ENCODE measurements around the gene ATP11A.
"Not testable (repeated sequence)": the region's sequence is repeated elsewhere in the genome, so short reads cannot be mapped to it uniquely, and the experiment has no call there.

ATP11A gene

DNA sequence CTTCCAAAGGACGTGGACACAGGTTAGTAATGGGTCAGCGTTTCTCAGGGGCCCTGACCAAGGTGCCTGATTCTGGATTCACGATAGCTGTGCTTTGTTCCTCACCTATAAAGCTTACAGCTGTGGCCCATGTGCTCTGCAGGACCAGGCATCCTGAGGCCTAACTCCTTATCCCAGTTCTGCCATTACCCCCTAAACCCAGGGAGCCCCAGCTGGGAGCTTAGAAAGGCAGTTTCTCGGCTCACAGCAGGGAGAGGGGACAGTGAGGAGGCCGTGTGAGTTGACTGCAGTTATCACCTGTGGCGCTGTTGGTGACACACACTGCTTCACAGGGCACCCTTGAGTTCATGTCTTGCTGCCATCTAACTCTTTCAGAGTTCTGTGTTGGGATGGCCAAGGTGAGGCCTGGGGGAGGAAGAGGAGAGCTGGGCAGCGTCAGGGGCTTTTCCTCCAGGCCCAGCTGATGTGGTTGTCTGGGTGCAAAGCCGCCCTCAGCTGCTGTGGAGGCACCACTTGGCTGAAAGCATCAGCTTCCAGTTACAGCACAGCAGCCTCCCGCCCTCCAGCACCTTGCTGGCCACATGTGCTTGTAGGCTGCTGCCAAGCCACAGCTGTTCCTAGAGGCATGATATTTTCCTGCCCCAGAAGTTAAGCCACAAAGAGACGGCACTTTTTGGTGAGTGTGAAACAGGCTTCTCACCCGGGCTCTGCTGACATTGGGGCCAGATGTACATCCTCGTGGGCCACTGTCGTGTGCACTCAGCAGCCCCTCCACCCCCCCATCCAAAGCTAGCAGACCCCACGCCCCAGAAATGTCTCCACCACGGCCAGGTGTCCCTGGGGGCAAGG, 179.6 kb downstream of the ATP11A start:
- no peak for DNase-seq

GRCh38 chr13:112870051-112870331, 180.2 kb downstream of the ATP11A start:
- no peak for DNase-seq

DNA sequence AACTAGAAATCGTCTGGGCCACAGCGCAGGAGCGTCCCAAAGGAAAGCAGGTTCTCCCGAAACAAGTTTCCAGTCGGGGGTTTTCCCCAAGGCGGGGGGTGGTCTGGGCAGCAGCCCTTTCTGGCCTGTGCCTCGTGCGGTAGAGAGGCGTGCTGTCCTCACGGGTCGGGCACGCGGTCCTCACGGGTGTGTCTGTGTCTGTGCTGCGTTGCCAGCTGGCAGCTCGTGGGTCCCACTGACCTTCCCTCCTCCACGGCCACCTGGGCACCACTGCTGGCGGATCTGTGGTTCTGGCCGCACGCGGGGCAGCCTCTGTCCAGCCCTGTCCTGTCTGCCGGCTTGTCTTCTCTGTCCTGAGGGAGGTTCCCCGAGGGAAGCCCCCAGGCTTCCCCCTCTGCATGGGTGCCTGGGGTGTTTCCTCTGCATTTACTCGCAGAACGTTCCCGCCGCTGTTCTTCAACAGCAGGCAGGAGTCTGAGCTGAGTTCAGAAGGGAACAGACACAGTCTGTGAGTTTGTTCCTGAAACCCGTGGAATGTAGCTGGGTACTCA, 181.0 kb downstream of the ATP11A start:
- DNase-seq = no peak

DNA sequence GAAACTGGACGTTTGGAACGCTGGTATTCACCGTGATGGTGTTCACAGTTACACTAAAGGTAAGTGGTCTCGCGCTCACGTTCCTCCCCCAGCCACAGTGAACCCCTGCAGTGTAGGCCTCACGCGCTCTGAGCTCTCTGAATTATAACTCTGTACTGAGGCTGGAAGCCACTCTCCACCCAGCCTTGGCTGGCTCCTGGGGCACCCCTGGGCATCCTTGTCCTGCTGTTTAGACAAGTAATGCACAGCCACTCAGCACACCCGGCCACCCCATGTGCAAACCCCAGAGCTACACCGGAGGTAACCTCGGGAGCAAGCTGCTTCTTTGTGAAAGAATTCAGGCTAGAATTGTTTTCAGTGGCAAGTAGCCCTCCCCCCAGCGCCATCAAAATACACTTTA, 181.9 kb downstream of the ATP11A start:
- DNase-seq = no peak

DNA sequence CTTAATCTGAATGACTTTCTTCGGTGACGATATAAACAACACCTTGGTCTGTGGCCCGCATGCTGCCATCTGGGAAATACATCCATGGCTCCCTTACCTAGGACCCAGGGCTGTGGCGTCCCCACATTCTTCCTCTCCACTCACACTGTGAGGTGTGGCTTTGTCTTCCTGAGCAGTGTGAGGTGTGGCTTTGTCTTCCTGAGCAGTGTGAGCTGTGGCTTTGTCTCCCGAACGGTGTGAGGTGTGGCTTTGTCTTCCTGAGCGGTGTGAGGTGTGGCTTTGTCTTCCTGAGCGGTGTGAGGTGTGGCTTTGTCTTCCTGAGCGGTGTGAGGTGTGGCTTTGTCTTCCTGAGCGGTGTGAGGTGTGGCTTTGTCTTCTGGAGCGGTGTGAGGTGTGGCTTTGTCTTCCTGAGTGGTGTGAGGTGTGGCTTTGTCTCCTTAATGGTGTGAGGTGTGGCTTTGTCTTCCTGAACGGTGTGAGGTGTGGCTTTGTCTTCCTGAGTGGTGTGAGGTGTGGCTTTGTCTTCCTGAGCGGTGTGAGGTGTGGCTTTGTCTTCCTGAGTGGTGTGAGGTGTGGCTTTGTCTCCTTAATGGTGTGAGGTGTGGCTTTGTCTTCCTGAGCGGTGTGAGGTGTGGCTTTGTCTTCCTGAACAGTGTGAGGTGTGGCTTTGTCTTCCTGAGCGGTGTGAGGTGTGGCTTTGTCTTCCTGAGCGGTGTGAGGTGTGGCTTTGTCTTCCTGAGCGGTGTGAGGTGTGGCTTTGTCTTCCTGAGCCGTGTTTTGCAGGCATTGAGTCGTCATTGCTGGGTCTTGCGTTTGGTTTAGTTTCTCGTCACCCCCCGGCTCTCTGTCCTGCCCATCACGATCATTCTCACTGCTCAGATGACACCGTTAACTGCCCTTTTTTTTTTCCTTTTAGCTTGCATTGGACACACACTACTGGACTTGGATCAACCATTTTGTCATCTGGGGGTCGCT, 183.1 kb downstream of the ATP11A start:
- DNase-seq = not testable (repeated sequence)

DNA sequence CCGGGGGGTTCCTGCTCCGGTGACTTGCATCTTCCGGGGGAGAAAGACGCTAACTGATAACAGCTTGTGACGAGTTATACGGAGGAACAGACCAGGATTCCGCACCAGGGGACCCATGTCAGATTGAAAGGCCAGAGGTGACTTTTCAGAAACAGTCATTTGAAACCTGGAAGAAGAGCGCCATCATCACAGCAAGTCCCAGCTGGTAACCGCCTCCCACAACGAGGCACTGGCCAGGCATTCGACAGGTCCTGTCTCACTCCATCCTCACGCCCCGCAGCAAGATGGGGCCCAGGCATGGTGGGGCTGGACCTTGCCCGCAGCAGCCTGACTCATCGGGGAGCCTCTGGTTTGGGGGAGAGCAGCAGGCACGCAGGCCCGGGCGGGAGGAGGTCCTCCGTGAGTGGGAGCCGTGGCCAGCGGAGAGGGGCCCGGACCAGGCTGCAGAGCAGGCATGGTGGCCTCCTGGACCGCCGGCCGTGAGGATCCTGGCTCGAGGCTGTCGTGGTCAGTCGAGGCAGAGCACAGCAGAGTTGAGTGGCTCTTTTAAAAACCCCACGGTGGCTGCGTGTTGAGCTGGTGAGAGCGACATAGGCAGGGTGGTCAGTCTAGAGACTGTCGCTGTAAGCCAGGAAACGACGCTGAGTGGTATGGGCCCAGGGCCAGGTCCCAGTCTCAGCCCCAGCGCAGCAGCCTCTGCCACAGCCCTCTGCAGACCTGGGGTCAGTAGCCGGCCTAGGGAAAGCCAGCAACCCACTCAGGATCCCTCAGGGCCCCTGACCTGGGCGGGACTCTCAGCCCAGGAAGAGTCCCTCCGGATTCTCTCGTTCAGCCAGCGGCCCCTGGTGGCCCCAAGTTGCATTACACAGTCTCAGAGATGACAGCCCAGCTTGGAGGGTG, 184.3 kb downstream of the ATP11A start:
- peak; percentile 75 to 84 (median 81) for DNase-seq

GRCh38 chr13:112874751-112875300, 185.0 kb downstream of the ATP11A start:
- DNase-seq = no peak

DNA sequence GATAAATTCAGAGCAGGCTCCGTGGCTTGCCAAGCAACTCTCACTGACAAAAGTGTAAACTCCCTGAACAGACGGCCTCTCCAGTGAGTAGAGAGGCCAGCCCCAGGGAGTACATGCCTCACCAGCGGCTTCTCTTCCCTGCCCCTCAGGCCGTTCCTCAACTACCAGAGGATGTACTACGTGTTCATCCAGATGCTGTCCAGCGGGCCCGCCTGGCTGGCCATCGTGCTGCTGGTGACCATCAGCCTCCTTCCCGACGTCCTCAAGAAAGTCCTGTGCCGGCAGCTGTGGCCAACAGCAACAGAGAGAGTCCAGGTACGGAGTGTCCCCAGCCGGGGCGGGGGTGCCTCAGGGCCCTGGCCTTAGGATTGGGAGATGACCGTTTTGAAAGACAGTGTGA, 185.8 kb downstream of the ATP11A start:
- no peak for DNase-seq

DNA sequence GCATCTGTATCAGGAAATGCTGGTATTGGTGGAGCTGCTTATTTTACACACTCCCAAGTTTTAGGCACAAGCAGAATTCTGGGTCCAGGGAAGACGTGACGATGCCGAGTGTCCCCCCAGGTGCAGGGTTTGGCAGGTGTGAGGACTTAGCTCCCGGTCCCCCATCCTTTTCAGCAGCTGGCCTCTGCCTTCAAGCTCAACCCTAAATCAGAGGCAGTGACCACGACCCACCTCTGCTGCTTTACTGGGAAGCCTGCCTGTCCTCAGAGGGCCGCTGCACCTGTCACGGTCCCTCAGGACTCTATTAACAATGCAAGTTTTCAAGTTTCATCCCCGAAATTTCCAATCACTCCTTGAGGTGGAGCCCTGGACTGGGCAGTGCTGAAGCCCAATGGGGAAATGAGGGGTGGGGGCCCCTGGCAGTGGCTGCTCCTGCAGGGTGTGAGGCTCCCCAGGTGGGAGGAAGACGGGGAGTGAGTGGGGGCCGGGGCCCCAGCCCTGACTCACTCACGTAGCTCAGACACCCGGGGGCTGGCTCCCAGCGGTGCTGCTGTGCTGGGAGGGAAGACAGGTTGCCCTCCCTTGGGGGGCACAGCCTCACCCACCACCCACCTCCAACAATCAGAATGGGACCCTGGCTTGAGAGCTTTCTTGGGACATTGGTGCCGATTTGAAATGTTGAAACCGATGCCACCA, 186.6 kb downstream of the ATP11A start:
- DNase-seq = no peak

GRCh38 chr13:112877066-112877465, 187.2 kb downstream of the ATP11A start:
- DNase-seq = no peak

GRCh38 chr13:112877539-112877938, 187.7 kb downstream of the ATP11A start:
- DNase-seq = no peak

DNA sequence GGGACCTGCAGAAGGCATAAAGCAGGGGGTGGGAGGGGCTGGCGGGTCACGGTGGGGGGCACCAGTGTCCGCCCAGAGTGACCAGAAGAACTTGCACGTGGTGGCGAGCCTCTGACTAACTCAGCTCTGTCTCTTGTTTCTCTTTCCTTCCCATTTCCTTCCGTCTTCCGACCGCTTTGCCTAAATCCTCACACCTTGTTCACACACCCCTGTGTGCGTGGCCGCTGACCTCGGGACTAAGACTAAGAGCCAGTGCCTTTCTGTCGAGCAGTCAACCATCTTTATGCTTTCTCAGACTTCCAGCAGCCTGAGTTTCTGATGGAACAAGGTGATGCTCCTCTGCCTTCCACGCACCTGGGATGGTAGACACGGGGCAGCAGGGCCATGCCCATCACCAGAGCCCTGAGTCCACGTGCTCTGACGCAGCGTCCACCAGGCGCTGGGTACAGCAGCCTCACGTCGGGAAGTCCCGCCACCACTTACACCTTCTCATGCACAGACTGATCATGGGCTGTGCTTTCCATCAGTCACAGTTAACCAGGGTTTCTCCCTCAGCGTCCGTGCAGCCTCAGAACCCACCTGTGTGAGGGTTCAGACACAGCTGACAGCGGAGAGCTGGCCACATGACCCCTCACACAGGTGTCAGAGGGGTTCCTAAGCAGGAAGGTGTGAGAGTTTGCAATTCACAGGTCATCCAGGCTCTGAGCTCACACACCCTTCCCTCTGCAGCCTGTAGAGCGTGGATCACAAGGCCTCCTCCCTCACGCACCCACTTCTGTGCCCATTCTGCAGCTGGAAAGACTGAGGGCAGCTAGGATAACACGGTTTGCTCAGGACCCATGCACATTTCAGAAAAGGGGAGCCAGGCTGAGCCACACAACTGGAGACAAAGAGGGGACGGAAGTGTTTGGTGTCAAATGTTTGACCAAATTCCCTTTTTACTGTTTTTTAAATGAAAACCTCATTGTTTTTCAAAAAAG, 188.4 kb downstream of the ATP11A start:
- DNase-seq = no peak

DNA sequence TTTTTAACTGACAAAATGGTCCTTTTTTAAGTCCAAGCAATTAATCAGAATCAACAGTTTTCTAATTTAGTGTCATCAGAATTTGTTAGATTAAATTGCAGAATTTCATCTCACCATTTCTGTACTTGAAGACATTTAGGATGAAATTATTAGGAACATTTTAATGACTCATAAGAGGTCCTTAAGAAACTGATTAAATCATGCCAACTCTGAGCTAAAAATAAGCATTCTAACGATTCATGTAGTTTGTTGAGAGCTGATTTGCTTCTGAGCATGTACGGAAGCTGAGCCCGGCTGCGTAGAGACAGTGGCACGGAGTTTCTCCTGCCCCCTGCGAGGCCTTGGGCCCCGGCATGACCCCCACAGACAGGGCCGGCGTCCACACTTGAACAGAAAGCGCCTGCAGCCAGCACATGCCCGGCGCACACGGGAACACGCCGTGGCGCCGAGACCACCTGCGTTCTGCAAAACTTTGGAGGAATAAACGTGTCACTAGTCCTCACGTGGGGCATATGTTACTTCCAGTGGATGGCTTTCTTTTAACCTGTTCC, 189.5 kb downstream of the ATP11A start:
- no peak for DNase-seq

- DNase-seq = no peak
Observed at GRCh38 chr13:112880221-112880641, 190.4 kb downstream of the ATP11A start.

DNA sequence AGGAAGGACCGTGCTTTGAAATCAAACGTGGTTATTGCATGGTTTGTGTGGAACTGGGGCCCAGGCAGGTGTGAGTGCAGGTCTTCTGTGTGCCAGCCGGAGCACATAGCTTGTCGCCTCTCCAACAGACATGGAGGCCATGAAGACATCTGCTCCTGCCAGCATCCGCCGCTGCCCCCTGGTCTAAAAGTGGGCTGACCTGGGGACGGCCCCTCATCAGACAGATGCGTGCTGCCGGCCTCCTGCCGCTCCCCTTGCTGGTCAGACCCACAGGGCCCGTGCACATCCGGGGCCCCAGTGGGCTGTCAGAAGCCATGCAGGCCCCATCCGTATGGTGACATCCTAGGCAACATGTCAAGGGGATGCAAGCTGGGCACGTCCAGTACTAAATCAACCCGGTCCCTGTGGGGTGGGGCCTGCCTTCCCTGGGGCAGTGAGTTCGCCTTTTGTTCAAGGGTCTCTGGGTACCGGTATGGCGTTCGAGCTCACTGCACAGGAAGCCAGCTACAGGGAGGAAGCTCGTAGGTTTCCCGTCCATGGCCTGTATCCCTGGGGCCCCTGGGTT, 191.2 kb downstream of the ATP11A start:
- no peak for DNase-seq

GRCh38 chr13:112881656-112882554, 192.1 kb downstream of the ATP11A start:
- no peak for DNase-seq

DNA sequence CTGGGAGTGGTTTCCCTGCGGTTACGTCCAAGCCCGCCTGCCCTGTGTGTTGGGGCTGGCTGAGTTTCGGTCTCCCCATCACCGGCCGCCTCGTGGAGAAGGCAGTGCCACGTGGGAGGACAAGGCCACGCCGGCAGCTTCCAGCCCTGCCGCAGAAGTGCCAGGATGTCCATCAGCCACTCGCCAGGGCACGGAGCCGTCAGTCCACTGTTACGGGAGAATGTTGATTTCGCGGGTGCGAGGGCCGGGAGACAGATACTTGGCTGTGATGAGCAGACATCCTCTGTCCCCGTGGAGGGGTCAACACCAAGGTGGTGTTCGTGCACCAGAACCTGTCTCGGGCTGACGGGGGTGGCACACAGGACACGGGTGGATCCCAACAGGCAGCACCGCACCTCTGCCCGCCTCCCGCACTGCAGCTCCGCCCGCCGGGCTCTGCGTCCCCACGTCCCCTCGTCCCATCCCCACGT, 192.8 kb downstream of the ATP11A start:
- DNase-seq = no peak

GRCh38 chr13:112883241-112883945, 193.6 kb downstream of the ATP11A start:
- DNase-seq = no peak
